NCI-H2107 treated with DMSO at 0.1 percent for 48 hours (cell line): ENCODE results near the gene CAVIN4.

Experiments
- DNase-seq: peaks from one replicate; lab custom pipeline; 2025; ENCODE audit not compliant: unreplicated experiment; lab: John Stamatoyannopoulos, UW

CAVIN4 gene, protein sequence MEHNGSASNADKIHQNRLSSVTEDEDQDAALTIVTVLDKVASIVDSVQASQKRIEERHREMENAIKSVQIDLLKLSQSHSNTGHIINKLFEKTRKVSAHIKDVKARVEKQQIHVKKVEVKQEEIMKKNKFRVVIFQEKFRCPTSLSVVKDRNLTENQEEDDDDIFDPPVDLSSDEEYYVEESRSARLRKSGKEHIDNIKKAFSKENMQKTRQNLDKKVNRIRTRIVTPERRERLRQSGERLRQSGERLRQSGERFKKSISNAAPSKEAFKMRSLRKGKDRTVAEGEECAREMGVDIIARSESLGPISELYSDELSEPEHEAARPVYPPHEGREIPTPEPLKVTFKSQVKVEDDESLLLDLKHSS

DNA sequence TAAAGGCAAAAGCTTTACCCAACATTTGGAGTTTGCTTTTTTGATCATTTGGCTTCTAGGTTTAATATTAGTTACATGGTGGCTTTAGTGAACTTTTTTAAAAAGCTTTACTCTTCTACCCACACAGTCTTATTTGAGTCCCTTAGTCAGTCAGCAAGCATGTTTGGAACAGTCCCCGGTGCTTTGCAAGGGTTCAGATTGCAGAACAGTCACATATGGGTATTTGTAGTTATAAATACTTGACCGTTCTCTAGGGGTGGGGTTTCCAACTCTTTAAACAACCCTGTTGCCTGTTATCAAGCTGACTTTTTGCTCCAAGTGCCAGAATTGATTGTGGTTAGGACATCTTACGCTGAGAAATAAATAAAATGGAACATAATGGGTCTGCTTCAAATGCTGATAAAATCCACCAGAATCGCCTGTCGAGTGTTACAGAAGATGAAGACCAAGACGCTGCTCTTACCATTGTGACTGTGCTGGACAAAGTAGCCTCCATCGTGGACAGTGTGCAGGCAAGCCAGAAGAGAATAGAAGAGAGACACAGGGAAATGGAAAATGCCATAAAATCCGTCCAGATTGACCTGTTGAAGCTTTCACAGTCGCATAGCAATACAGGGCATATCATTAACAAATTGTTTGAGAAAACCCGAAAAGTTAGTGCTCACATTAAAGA is at the start of gene CAVIN4:
TSS of gene CAVIN4 (plus strand) at position 304 of the 673 bp plus-strand sequence. CDS start at position 369, 65 bp downstream.
- no peak for DNase-seq

DNA sequence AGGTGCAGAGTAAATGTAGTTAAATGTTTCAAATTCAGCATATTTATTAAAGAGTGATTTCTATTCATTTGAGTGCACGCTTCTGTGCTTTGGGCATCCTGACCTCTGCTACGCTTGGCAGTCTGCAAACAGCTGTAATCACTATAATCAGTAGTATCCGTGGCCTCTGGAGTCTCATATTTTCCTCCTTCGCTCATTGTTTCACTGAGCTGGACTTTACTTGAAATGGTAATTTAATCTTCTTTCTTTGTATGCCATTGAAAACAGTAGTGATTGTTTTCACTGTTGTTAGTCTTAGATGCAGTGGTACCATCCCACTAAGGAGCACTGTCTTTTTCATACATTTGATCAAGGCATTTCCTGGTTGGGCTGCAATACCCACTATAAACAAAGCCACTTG is 43.5 kb upstream of the CAVIN4 start:
- DNase-seq: no peak

DNA sequence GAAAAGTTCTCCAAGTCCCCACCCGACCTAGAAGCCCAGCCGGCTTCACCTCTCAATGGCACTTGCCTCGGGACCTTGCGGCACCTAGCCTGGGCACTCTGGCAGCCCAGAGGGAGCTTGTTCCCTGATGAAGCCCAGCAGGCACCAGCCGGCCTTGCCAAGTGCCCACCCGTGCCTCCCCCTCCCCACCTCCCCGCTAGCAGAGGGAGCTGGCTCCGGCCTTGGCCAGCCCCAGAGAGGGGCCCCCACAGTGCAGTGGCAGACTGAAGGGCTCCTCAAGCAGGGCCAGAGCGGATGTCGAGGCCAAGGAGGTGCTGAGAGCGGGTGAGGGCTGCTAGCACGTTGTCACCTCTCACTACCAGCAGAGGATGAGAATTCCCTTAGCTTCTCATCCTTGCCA is 37.6 kb upstream of the CAVIN4 start:
- DNase-seq: no peak

DNA sequence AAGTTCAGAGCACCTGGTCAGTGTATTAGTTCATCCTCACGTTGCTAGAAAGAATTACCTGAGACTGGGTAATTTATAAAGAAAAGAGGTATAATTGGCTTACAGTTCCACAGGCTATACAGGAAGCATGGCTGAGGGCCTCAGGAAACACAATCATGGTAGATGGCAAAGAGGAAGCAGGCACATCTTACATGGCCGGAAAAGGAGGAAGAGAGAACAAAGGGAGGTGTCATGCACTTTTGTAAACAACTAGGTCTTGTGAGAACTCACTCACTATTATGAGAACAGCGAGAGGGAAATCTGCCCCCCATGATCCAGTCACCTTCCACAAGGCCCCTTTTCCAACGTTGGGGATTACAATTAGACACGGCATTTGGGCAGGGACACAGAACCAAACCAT is 28.8 kb upstream of the CAVIN4 start:
- no peak for DNase-seq

DNA sequence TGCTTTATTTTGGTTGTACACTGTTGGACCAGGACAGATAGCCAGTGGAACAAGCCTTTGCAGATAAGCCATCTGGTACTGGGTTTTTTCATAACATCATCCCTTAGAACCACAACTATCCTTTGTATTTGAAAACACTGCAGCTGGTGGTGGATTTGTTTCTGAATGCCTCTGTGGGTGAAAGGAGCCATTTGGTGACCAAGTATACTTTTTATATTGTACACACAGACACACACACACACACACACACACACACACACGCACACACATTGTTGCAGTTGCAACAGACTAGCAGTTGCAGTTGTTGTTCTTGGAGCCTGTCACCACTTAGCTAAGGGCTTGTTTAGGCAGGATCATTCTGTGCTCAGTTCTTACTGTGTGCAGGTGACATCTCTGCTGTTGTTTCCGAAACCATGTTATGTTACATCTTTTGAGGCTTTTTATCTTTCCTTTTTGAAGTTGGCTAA is 22.9 kb upstream of the CAVIN4 start:
- no peak for DNase-seq

DNA sequence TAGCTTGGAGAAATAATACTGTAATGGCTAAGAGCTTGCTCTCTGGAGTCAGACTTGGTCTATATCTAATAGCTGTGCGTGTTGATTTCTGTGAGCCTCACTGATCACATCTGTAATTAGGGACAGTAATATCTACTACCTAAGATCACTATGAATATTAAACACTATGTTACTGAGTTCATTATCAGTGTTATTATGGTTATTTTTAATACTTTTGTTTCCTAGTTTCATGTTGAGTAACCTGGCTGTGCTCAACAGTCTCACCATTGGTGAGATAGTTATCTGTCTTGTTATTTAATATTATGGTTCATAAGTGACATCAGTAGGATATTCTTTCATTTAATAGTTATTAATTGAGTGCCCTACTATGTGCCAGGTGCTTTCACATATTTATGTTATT is 22.4 kb upstream of the CAVIN4 start:
- no peak for DNase-seq

DNA sequence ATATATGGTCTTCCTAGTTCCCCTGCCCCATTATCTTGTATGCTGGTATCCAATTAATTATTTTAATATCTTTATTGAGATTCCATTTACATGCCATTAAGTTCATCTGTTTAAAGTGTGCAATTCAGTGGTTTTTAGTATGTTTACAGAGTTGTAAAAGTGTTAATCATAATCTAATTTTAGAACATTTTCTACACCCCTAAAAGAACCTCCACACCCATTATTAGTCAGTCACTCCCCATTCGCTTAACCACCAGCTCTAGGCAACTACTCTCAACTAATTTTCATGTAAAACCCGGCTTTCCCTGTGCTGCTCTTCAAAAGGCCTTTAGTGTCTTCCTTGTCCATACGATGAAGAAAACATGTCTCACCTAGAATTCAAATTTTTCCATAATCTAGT is 20.8 kb upstream of the CAVIN4 start:
- no peak for DNase-seq

DNA sequence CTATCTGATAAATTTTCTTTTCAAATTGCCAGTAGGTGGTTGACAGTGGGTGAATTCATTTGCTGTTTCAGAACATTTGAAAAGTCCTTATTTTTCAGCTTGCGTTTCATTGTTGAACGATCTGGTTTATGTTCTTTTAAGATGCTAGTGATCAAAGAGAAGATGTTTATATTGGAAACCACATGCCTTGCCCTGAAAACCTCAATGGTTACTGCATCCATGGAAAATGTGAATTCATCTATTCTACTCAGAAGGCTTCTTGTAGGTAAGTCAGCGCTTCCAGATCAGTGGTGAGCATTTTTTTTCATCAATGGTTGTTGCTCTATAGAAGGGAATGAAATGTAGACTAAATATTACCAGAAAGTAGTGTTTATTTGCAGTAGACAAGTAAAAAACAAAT is 16.6 kb upstream of the CAVIN4 start:
- DNase-seq: no peak

DNA sequence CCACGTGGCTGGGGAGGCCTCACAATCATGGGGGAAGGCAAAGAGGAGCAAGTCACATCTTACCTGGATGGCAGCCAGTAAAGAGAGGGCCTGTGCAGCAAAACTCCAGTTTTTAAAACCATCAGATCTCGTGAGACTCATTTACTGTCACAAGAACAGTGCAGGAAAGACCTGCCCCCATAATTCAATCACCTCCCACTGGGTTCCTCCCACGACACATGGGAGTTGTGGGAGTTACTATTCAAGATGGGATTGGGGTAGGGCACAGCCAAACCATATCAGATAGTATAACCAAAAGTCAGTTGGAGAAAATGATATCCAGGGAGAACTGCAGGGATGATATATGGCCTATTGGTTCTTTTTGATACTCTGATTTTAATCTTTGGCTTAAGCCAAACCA is 10.0 kb upstream of the CAVIN4 start:
- no peak for DNase-seq

DNA sequence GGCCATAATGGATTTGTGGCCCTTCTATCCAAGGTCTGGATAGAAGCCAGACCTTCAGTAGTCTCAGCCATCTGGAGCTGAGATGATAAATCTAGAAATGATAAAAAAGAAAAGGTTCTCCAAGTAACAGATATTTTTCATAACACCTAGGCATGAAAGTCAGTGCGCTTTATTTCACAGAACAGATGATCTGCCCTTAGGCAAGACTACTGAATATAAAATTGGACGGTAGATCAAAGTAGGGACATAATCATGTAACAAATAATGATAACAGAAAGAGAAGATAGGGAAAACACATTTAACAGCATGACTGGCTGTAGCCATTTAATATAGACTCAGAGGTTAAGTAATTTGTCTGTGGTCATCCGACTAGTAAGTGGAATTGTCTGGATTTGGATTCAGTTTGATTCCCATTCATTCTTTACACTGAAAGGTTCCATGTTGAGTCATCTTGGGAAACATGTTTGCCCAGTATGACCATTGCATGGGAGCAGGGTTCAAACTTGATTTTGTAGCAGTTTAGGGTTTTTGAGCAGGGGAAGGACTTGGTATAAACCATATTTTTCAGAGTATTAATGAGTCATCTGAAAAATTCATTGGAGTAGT is 4.1 kb upstream of the CAVIN4 start:
- no peak for DNase-seq

DNA sequence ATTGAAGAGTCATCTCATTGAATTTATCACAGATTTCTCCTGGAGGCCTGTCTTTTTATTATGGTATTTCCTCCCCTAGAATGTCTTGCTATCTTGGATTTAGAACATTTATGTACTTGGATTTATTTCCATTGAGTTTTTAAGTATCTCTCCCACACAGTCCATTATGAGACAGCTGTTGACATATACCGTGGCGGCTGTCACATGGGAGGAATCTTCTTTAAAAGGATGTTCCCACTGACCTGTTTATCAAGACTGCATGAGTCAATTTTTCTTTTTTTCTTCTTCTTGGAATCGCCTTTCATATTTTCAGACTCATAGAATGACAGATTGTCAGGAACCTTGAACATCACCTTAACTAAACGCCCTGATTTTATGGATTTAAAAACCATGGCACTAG is 2.9 kb upstream of the CAVIN4 start:
- DNase-seq: no peak

DNA sequence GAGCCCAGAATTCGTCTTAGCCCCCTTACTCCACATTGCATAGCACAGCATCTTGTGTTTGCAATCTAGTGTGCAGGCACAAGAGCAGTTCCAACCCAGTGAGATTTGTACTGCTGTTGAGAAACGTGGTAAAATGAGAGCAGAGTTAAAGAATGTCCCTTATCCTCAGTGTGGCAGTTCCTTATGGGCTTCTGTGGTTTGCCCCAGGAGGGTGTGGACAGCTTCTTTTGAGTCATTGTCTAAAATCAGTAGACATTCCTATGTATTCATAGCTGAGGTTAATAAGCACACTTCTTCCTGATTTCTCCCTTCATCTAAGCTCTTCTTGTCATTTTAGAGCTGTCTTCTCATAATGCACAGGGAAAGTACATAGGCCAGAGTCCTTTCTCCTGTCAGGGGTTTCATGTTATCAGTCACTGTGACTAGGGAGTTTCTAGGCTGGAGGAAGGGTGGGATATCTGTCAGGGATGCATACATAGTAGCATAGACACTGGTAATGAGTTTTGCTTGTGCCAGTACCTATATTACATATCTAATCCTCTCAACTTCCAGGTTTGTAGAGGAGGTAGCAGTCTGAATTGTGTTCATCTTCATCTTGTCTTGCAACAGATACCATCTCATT is 2.0 kb upstream of the CAVIN4 start:
- no peak for DNase-seq

DNA sequence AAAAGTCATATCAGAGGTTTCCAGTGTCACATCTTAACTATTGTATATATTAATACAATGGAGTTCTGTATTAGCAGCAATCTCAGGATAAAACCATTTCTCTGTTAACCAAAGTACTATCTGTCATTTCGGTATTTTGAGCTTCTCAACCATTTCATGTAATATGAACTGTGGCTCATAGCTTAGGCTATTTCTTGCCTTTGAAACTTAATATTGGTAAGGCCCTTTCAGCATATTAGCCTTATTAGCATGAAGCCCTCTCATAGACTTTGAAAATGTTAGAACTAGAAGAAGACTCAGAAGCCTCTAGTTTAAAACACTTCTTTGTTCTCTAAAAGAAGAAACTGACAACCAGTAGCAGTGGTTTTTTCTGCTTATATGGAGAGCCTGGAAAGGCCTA is 731 bp downstream of the CAVIN4 start:
- DNase-seq: no peak

DNA sequence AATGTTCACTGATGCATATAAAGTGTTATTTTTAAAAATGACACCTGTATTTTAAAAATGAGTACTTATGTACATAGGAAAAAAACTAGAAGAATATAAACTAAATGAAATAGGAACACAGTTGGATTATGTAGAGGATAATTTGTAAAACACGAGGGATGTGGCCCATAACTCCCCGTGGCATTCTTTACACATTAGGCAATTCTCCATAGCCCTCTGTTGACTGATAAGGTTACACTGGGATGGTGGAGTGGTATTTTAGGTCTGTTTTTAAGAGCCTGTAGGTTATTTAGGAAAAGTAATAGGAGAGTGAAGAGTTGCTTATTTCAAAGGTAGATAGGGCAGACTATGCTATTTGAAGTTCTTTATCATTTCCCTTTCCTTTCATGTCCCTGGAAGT is 1.8 kb downstream of the CAVIN4 start:
- DNase-seq: no peak

DNA sequence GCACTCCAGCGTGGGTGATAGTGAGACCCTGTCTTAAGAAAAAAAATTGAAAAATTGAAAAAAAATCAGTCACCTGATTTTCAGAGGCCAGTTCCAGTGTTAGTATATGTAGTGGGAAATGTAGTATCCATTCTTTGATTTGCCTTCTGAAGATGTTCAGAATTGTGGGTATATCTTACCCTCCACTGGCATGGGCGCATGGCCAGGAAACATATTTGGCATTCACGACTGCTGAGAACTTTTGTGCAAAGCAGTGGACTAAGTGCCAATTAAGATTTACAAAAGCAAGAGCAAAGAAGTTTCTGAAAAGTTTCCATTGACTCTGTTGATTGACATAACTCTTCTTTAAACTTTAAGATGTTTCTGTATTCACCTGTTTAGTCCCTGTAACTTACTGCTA is 2.4 kb downstream of the CAVIN4 start:
- no peak for DNase-seq

DNA sequence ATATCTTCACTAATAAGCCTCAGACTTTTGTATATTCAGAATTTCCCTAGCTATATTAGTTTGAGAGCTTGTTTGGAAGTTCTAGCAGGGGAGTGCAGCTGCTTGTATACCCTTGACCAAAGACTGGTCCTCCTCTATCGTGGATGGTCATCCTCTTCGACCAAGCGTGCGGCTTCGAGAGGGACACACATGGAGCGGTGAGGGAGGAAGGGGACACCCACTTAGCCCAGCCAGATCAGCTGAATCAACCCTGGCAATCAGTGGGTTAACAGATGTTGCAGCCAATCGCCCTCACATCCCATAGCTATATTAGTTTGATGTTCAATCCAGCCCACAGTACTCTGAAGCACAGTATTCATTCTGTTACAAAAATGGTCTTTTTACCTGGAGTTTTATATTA is 3.2 kb downstream of the CAVIN4 start:
- DNase-seq: no peak

DNA sequence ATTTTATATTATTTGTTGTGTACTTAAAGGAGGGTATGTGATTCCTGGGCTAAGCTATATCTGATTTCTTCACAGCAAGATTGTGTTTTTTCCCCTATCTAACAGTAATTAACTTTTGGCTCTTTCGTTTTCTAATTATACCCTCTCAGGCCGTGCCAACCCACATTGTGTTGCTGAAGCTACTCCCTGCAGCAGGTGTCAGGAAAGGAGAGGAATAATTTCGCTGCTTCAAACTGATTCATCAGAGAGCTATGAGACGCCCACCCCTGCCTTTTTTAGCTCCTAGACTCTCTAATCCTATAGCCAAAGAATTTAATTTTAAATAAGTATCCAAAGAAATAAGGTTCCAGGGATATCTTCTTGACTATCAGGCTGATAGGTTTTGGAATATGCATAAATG is 3.8 kb downstream of the CAVIN4 start:
- no peak for DNase-seq

DNA sequence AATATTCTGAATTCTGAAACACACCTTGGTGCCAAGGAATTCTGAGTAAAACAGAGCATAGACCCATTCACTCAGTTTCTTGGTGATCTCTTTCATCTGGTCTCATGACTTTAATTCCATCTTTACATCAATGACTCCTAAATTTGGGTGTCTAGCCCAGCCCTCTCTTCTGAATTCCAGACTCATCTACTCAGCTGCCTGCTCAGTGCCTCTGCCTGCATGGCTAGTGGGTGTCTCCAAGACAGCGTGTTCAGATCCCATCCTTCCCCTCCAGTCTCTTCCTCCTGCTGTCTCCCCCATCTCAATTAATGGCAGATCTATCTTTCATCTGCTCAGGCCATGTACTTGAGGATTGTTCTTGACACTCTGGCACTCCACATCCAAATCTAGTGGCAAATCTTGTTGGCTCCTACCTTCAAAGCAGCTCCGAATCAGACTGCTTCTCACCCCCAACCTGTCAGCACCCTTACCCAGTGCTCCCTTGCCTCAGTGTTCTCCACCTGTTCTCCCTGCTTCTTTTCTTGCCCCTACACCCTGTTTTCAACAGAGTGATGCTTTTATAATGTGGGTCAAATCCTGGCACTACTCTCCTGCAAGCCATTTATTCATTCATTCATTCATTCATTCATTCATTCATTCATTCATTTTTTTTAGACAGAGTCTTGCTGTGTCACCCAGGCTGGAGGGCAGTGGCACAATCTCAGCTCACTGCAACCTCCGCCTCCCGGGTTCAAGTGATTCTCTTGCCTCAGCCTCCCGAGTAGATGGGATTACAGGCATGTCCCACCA is 5.3 kb downstream of the CAVIN4 start:
- no peak for DNase-seq

DNA sequence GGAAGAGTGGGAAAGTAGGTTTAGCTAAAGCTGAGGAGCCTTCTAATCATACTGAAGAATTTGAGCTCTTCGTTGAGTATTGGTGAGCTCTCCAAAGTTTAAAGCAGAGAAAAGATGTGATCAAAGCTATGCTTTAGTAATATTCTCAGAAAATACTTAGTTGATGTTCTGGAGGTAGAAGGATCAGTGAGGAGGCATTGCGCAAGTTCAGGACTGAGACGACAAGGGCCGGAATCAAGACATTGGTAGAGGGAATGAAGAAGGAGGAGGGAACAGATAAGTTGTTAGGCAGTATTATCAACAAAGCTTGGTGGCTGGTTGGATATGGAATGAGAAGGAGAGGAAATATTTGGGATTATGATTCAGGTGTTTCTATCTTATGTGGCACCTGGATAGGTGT is 7.1 kb downstream of the CAVIN4 start:
- DNase-seq: no peak

DNA sequence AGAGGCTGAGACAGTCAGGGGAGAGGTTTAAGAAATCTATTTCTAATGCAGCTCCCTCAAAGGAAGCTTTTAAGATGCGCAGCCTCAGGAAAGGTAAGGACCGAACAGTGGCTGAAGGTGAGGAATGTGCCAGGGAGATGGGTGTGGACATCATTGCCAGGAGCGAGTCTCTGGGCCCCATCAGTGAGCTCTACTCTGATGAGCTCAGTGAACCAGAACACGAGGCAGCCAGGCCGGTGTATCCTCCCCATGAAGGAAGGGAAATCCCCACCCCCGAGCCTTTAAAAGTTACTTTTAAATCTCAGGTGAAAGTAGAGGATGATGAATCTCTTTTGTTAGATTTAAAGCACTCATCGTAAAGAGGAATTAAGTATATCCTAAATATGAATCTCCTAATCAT is 8.2 kb downstream of the CAVIN4 start:
- DNase-seq: no peak

DNA sequence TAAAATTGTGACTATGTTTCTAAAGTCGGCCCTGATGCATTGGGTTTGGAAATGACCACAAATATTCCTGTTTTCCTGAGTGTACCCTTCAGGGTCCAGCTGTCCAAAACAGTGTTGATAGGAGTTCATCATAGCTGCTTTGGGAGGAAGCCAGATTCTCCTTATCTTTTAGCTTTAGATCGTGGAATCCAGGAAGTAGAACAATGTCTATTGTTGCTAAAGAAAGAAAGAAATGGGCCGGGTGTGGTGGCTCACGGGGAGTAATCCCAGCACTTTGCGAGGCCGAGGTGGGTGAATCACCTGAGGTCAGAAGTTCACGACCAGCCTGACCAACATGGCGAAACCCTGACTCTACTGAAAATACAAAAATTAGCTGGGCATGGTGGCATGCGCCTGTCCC is 9.5 kb downstream of the CAVIN4 start:
- DNase-seq: no peak
